Body of pancreas (tissue), 4 donors: ENCODE results near the gene CNNM4. TPM values are rescaled to one million over a fixed set of nuclear protein-coding genes. Genes with fewer than 3 reads are reported as not detected.

ENCODE experiments used
- ATAC-seq: fragments of 150-250 bp; one replicate; pipeline ENCODE4 v1.9.1; 2016
- DNase-seq, 4 donors: peaks; one replicate each; pipeline ENCODE4 v3.0.0-alpha.2; 2019
- H3K27ac ChIP-seq, 4 donors: fragments of 200-600 bp; sonication (generic); 1 replicate in 3 of 4; 2 replicates in 1 of 4; pipeline versions ENCODE4 v1.5.1 to v1.6.1; 2016 to 2019; ENCODE audit warnings: mild to moderate bottlenecking in 1 of 4, mixed read lengths in 1 of 4, moderate library complexity in 1 of 4
- H3K27me3 ChIP-seq, 2 donors: fragments of 200-600 bp; sonication (generic); one replicate each; pipeline ENCODE4 v1.6.0; 2016; ENCODE audit warnings: mild to moderate bottlenecking in 1 of 2
- H3K36me3 ChIP-seq, 2 donors: fragments of 200-600 bp; sonication (generic); replicated peaks in 1 of 2; 2 replicates each; pipeline ENCODE4 v1.5.1; 2016; ENCODE audit warnings: low read depth in 2 of 2; ENCODE audit not compliant: insufficient read depth in 1 of 2
- H3K4me1 ChIP-seq: fragments of 200-600 bp; sonication (generic); one replicate; pipeline ENCODE4 v1.6.0; 2016
- H3K4me3 ChIP-seq, 2 donors: fragments of 200-600 bp; sonication (generic); 1 replicate in 1 of 2; 2 replicates in 1 of 2; pipeline ENCODE4 v1.5.1; 2016 to 2019
- H3K9me3 ChIP-seq, 3 donors: fragments of 200-600 bp; sonication (generic); 1 replicate in 2 of 3; 2 replicates in 1 of 3; pipeline ENCODE4 v1.5.1; 2016
- POLR2A ChIP-seq, 3 donors: fragments of 450-650 bp; IDR thresholded peaks; one replicate each; pipeline ENCODE4 v1.6.1; 2016; ENCODE audit warnings: antibody characterized with exemption in 3 of 3, mild to moderate bottlenecking in 2 of 3
- WGBS, 2 donors: methylation state at CpG; one replicate each; pipeline ENCODE4 v1.1.5; 2017; 5-methylcytosine and 5-hydroxymethylcytosine counted together
- intact Hi-C: fragments of 100-400 bp; cut with DNase I; formaldehyde crosslinking; loops from one replicate; pipeline ENCODE4 v1.15.1; 2023
- total RNA-seq, 2 donors: library from RNA; depleted of rRNA; stranded (reverse); fragments of >200 nt; gene quantifications; one replicate each; pipeline ENCODE4 v1.1.0, GENCODE V29; 2016
- TF ChIP-seq, protein P1 (sequence below), 7 experiments: fragments of 450-650 bp in 4 of 7; fragments of 200-600 bp in 3 of 7; sonication (generic) in 3 of 7; IDR thresholded peaks; one replicate each; pipeline ENCODE4 v1.5.1; 2016 to 2019; ENCODE audit warnings: antibody characterized with exemption in 7 of 7

CNNM4 gene
- total RNA-seq, 2 donors from 2014 or later: 4.3 to 7.8 TPM

DNA sequence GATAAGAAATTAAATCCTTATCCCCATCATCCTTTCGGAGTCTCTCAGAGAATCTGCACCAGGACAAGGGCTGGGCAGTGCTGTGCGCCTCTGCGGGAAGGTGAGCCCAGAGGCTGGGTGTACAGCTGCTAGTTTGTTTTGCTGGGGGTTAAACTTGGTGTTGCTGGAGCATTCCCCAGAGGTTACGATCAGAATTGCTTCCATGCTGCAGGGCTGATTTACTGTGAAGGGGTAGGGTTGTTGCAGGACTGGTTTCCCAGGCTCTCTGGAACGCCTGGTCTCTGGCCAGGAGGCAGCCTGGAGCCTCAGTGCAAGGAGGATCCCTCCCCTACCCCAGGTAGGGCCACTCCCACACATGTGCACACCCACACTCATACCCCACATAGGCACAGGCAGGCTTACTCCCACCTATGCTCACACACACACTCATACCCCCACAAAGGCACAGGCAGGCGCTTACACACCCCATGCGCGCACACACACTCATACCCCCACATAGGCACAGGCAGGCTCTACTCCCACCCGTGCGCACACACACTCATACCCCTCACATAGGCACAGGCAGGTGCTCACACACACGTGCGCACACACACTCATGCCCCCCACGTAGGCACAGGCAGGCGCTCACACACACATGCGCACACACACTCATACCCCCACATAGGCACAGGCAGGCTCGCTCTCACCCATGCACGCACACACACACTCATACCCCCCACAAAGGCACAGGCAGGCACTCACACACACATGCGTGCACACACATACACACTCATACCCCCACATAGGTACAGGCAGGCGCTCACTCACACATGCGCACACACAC is 11.3 kb downstream of the CNNM4 start:
- H3K4me3 ChIP-seq: no peak overlapping the region
- ATAC-seq (peak; percentile 64), DNase-seq (peak; percentile 24 to 62 (median 51))
- no peaks in the 10 kb centered on the region for H3K9me3 ChIP-seq
- no peaks in the 10 kb centered on the region for H3K36me3 ChIP-seq
- peak overlapping the region in 1 of 4 donors; percentile 45 for H3K27ac ChIP-seq
- TF ChIP-seq, protein P1, sequence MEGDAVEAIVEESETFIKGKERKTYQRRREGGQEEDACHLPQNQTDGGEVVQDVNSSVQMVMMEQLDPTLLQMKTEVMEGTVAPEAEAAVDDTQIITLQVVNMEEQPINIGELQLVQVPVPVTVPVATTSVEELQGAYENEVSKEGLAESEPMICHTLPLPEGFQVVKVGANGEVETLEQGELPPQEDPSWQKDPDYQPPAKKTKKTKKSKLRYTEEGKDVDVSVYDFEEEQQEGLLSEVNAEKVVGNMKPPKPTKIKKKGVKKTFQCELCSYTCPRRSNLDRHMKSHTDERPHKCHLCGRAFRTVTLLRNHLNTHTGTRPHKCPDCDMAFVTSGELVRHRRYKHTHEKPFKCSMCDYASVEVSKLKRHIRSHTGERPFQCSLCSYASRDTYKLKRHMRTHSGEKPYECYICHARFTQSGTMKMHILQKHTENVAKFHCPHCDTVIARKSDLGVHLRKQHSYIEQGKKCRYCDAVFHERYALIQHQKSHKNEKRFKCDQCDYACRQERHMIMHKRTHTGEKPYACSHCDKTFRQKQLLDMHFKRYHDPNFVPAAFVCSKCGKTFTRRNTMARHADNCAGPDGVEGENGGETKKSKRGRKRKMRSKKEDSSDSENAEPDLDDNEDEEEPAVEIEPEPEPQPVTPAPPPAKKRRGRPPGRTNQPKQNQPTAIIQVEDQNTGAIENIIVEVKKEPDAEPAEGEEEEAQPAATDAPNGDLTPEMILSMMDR (IDR thresholded peaks at IDR 0.05): peak in 3 of 7 experiments; percentile 25 to 34 (median 33)
- no peak for TF ChIP-seq POLR2A (IDR thresholded peaks at IDR 0.05)
- peaks cover 14% of the 10 kb centered on the region for H3K4me1 ChIP-seq
- WGBS, 2 donors: 86% methylated on average over 20 of the region's 20 CpGs
- intact Hi-C loops: no loop called here
- H3K27me3 ChIP-seq: no peaks in the 10 kb centered on the region

DNA sequence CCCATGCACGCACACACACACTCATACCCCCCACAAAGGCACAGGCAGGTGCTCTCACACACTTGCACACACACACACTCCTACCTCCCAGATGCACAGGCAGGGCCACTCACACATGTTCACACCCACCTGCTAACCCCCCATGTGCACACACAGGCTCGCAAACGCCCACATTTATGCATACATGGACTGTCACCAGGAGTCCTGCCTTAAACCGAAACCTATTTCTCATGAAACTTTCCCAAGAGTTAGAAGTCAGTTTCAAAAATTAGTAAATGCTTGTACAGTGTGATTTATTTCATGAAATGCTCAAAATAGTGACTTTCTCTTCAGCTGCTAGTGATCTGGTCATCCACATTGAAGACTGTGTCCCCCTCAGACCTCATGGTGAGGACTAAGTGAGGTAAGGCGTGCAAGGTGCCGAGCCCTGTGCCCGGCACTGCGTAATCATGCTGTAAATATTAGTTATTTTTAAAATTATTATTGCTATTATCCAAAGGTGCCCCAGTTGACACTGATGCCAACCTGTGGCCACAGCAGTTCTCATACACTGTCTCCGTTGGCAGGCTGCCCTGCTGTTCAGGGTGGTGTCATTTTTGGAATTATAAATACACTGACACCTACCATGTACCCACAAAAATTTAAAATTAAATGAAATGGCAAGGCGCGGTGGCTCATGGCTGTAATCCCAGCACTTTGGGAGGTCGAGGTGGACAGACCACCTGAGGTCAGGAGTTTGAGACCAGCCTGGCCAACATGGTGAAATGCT is 12.4 kb downstream of the CNNM4 start:
- TF ChIP-seq, protein P1 (IDR thresholded peaks at IDR 0.05): no peak
- TF ChIP-seq POLR2A (IDR thresholded peaks at IDR 0.05): no peak
- no peaks in the 10 kb centered on the region for H3K36me3 ChIP-seq
- no peak for DNase-seq
- H3K9me3 ChIP-seq: no peaks in the 10 kb centered on the region
- H3K4me3 ChIP-seq: no peak overlapping the region
- H3K27me3 ChIP-seq: no peaks in the 10 kb centered on the region
- WGBS, 2 donors: 92 to 96% methylated on average over 12 of the region's 12 CpGs
- intact Hi-C loops: no loop called here
- peak overlapping the region in 1 of 4 donors; percentile 37 for H3K27ac ChIP-seq
- no peak for ATAC-seq
- peaks cover 14% of the 10 kb centered on the region for H3K4me1 ChIP-seq

DNA sequence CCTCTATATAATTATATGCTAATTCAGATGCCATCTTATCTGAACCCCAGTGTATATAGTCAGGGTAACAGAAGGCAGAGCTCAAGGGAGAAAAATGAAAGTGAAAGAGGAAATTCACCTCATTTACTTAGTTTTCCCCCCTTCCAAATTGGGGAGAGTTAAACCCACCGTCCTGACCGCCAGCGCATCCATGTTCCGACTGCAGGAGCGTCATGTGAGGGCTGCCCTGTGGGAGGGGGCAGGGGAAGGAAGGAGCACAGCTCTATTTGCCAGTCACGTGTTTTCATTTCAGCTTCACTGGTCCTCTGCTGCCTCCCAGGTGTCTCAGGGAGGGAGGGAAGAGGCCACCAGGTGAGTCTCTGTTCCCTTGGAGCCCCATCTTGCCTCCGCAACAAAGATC is 13.2 kb downstream of the CNNM4 start:
- ATAC-seq (no peak), DNase-seq (peak in 2 of 4 donors; percentile 26 to 36)
- Histone ChIP-seq H3K4me1 (peaks cover 14% of the 10 kb centered on the region), H3K27me3 (no peaks in the 10 kb centered on the region), H3K4me3 (no peak overlapping the region), H3K36me3 (no peaks in the 10 kb centered on the region), H3K9me3 (no peaks in the 10 kb centered on the region), H3K27ac (peak overlapping the region in 1 of 4 donors; percentile 37)
- WGBS, 2 donors: 71 to 87% methylated on average over 7 of the region's 7 CpGs
- TF ChIP-seq, protein P1 (IDR thresholded peaks at IDR 0.05): no peak
- TF ChIP-seq POLR2A (IDR thresholded peaks at IDR 0.05): no peak
- intact Hi-C loops: no loop called here

DNA sequence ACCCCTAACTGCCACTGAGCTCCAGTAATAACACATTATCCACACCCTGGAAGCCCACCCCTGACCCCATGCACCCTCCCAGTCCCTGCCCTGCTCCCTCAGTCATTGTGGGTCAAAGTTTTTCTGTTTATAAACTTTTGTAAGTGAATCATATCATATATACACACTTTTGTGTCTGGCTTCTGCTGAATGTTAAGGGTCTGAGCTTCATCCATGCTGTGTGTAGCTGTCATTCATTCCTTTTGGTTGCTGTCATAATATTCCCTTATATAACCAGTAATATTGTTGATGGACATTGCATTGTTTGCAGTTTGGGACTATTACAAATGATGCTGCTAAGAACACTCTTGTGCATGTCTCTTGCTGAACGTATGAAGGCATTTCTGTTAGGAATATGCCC is 14.5 kb downstream of the CNNM4 start:
- Histone ChIP-seq H3K4me3 (no peak overlapping the region), H3K36me3 (no peaks in the 10 kb centered on the region), H3K4me1 (peaks cover 6% of the 10 kb centered on the region), H3K27ac (no peak overlapping the region), H3K27me3 (no peaks in the 10 kb centered on the region), H3K9me3 (no peaks in the 10 kb centered on the region)
- TF ChIP-seq, protein P1 (IDR thresholded peaks at IDR 0.05): no peak
- TF ChIP-seq POLR2A (IDR thresholded peaks at IDR 0.05): no peak
- 23 to 69% methylated on average over 1 of the region's 1 CpG for WGBS, 2 donors
- DNase-seq: no peak
- ATAC-seq: no peak
- intact Hi-C loops: no loop called here
